Lower lobe of right lung (tissue), 2 donors: ENCODE measurements around the gene DHRSX. TPM values are rescaled to one million over a fixed set of nuclear protein-coding genes. Genes with fewer than 3 reads are reported as not detected.
"Not testable (repeated sequence)": the region's sequence is repeated elsewhere in the genome, so short reads cannot be mapped to it uniquely, and the experiment has no call there.

Experiments
- ATAC-seq, 2 donors: fragments of 200-7000 bp; cut with Tn5 transposase; one replicate each; pipeline ENCODE4 v1.9.1; 2020 to 2022; ENCODE audit warnings: mild to moderate bottlenecking in 2 of 2, moderate library complexity in 2 of 2
- DNase-seq: peaks from one replicate; pipeline ENCODE4 v3.0.0-alpha.2; 2020
- H3K27ac ChIP-seq: fragments of 200-600 bp; one replicate; pipeline ENCODE4 v1.8.0; 2022
- H3K27me3 ChIP-seq: fragments of 200-600 bp; one replicate; pipeline ENCODE4 v1.8.0; 2022; ENCODE audit warnings: low read depth
- H3K36me3 ChIP-seq: fragments of 200-600 bp; one replicate; pipeline ENCODE4 v1.8.0; 2022; ENCODE audit warnings: mild to moderate bottlenecking
- H3K4me1 ChIP-seq: fragments of 200-600 bp; one replicate; pipeline ENCODE4 v1.8.0; 2022
- H3K4me3 ChIP-seq: fragments of 200-600 bp; one replicate; pipeline ENCODE4 v1.8.0; 2022; ENCODE audit warnings: mild to moderate bottlenecking
- H3K9me3 ChIP-seq: fragments of 200-600 bp; one replicate; pipeline ENCODE4 v1.8.0; 2022
- intact Hi-C: fragments of 100-400 bp; cut with DNase I; formaldehyde crosslinking; loops from one replicate; pipeline ENCODE4 v1.11.0; 2022
- total RNA-seq: library from RNA; stranded (reverse); fragmentation: NEBNext Ultra II Directional; extraction: Animal tissue kit (Norgen Biotek cat#: 25700); gene quantifications from one replicate; pipeline ENCODE4 v1.2.1, GENCODE V29; 2021
- TF ChIP-seq, protein P1 (sequence below): fragments of 200-600 bp; IDR thresholded peaks from one replicate; pipeline ENCODE4 v1.8.0; 2022; ENCODE audit warnings: antibody characterized with exemption, mild to moderate bottlenecking
- donor health status: DM: no; HTN: yes; CAD: no; lungs with severe emphysema.

The DHRSX gene
- total RNA-seq, 1 donor from 2014 or later, result 31.9 TPM

DNA sequence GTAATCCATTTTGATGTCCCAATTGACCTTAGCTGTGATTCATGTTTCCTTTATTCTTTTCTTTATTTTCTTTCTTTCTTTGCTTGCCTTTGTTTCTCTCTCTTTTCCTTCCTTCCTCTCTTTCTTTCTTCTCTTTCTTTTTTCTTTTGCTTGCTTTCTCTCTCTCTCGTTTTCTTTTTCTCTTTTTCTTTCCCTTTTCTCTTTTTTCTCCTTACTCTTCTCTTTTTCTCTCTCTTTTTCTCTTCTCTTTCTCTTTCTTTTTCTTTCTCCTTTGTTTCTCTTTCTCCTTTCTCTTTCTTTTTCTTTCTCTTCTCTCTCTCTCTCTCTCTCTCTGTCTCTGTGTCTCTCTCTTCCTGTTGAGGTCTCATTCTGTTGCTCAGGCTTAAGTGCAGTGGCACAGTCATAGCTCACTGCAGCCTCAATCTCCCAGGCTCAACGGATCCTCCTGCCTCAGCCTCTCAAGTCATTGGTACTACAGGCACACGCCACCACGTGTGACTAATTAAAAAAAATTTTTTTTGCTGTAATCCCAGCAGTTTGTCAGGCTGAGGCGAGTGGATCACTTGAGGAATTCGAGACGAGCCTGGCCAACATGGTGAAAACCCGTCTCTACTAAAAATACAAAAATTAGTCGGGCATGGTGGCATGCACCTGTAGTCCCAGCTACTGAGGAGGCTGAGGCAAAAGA lies 8.0 kb upstream of the DHRSX start:
- Histone ChIP-seq H3K36me3 (no peaks in the 10 kb centered on the region), H3K4me1 (no peaks in the 10 kb centered on the region), H3K27ac (no peak overlapping the region), H3K4me3 (no peak overlapping the region), H3K9me3 (no peaks in the 10 kb centered on the region), H3K27me3 (no peaks in the 10 kb centered on the region)
- TF ChIP-seq, protein P1, sequence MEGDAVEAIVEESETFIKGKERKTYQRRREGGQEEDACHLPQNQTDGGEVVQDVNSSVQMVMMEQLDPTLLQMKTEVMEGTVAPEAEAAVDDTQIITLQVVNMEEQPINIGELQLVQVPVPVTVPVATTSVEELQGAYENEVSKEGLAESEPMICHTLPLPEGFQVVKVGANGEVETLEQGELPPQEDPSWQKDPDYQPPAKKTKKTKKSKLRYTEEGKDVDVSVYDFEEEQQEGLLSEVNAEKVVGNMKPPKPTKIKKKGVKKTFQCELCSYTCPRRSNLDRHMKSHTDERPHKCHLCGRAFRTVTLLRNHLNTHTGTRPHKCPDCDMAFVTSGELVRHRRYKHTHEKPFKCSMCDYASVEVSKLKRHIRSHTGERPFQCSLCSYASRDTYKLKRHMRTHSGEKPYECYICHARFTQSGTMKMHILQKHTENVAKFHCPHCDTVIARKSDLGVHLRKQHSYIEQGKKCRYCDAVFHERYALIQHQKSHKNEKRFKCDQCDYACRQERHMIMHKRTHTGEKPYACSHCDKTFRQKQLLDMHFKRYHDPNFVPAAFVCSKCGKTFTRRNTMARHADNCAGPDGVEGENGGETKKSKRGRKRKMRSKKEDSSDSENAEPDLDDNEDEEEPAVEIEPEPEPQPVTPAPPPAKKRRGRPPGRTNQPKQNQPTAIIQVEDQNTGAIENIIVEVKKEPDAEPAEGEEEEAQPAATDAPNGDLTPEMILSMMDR, result no peak
- intact Hi-C loops, result no loop called here
- ATAC-seq (no peak), DNase-seq (no peak)

DNA sequence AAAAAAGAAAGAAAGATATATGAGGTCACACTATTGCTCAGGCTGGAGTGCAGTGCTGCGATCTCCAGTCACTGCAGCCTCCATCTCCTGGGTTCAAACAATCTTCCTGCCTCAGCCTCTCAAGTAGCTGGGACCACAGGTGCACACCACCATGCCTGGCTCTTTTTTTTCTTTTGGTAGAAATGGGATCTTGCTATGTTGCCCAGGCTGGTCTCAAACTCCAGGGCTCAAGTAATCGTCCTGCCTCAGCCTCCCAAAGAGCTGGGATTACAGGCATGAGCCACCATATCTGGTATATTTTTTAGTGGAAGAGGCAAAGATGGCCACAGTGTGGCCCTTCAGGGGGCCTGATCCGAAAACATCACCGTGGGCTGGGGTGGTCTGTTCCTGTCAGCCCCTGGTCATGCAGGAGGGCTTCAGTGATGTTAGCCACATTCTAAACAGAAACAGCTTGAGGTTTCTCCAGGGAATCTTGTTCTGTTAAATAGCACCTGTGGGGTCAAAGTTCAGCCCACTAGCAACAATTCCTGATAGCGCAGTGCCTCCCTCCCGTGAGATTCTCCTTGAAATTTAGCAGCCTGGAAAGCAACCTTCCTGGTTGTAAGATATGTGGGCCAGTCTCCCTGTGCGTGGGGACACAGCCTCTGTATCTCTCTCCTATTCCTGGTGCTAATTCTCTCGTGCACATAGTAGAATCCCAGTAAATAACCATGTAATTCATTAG lies 7.3 kb upstream of the DHRSX start:
- intact Hi-C loops, result no loop called here
- TF ChIP-seq, protein P1, result no peak
- H3K27ac ChIP-seq, result no peak overlapping the region
- H3K4me3 ChIP-seq, result no peak overlapping the region
- H3K27me3 ChIP-seq, result no peaks in the 10 kb centered on the region
- DNase-seq, result no peak
- no peaks in the 10 kb centered on the region for H3K36me3 ChIP-seq
- ATAC-seq, result no peak
- no peaks in the 10 kb centered on the region for H3K4me1 ChIP-seq
- H3K9me3 ChIP-seq, result no peaks in the 10 kb centered on the region

DNA sequence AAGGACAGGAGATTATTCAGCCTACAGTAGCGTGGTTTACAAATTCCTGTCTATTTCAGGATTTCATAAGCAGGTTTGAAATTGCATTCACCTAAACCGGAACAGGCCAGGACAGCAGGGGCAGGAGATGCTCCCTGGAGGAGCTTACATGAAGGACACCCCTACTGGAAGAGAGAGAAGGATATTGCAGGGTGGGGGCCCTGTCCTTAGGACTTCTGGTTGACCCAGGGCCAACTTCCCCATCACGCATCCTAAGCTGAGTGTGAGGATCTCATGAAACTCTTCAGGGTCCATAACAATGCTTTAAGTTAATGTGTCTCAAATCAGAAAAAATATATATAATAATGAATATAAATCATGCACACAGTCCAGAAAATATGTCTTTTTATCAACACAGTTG lies 6.4 kb upstream of the DHRSX start:
- no peak overlapping the region for H3K4me3 ChIP-seq
- intact Hi-C loops, result no loop called here
- no peaks in the 10 kb centered on the region for H3K4me1 ChIP-seq
- no peak overlapping the region for H3K27ac ChIP-seq
- no peaks in the 10 kb centered on the region for H3K27me3 ChIP-seq
- no peaks in the 10 kb centered on the region for H3K9me3 ChIP-seq
- TF ChIP-seq, protein P1, result no peak
- DNase-seq, result no peak
- ATAC-seq, result no peak
- no peaks in the 10 kb centered on the region for H3K36me3 ChIP-seq

DNA sequence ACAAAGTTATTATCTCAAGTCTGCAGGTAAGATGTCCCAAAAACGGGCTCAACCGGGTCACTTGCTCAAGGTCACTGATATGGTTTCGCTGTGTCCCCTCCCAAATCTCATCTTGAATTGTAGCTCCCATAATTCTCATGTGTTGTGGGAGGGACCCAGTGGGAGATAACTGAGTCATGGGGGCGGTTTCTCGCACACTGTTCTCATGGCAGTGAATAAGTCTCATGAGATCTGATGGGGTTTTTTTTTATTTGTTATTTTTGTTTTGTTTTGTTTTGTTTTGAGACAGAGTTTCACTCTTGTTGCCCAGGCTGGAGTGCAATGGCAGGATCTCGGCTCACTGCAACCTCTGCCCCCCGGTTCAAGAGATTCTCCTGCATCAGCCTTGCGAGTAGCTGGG lies 4.6 kb upstream of the DHRSX start:
- DNase-seq, H3K4me1 ChIP-seq, ATAC-seq, H3K27ac ChIP-seq, intact Hi-C loops, H3K36me3 ChIP-seq, H3K27me3 ChIP-seq, H3K9me3 ChIP-seq, H3K4me3 ChIP-seq: not testable (repeated sequence)

DNA sequence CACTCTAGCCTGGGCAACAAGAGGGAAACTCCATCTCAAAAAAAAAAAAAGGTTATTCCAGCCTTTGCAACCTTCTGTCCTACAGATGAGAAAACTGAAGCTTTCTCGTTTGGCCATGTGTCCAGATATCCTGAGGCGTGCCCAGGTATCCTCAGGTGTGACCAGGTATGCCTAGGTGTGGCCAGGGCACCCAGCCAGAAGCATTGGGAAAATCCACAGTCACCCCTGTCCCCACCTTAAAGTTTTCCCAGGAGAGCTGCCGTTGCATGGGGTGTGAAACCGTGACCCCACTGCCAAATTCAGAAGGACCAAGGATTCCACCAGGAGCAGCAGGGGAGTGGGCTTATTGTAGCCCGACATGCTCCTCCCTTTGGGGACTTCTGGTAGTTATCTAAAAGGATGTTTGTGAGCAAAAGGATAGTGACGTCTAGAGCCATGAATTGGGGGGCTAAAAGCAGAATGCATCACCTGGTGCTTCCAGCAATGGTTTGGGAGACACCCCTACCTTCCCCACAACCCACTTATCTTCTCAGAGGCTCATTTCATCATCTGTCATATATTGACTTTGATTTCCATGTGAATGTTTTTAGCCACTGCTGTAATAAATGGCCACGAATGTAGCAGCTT lies 4.0 kb upstream of the DHRSX start:
- intact Hi-C loops, result no loop called here

More for the DNA sequence above, 4.0 kb upstream of the DHRSX start:
- H3K4me3 ChIP-seq, result no peak overlapping the region
- TF ChIP-seq, protein P1, result no peak
- no peak for DNase-seq
- peaks cover 1% of the 10 kb centered on the region for H3K4me1 ChIP-seq
- ATAC-seq, result no peak
- no peaks in the 10 kb centered on the region for H3K36me3 ChIP-seq
- no peaks in the 10 kb centered on the region for H3K27me3 ChIP-seq
- H3K9me3 ChIP-seq, result no peaks in the 10 kb centered on the region
- H3K27ac ChIP-seq, result no peak overlapping the region
